GM21360 (cell line): Measurements from ENCODE around the gene NOP53.
A peak's percentile ranks its signal among the peaks of the same experiment; 100 is the strongest.
"Not testable (repeated sequence)": the region's sequence is repeated elsewhere in the genome, so short reads cannot be mapped to it uniquely, and the experiment has no call there.

Experiments
- ATAC-seq: cut with Tn5 transposase; IDR thresholded peaks from one replicate; pipeline ENCODE4 v1.9.1; 2021; ENCODE audit warnings: mild to moderate bottlenecking, moderate library complexity; ENCODE audit not compliant: unreplicated experiment

NOP53 gene

GRCh38 chr19:47771291-47771690, 25.9 kb downstream of the NOP53 start:
- not testable (repeated sequence) for ATAC-seq

DNA sequence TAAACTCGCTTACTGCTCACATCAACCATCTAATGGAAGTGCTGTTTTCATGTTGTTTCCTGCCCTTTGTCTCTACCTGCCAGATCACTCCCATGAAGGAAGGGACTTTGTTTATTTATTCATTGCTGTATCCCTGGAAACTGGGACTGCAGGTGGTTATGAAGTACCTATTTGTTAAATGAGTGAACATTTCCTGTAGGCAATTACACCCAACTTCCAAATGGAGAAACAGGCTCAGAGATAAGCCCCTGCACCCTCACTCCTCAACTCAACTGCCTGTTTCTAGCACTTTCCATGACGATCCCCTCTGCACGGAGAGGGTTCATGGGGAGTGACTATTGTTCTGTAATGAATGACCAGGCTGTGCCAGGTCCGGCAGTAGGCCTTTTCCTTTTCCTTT, 31.2 kb downstream of the NOP53 start:
- ATAC-seq, result no peak

- not testable (repeated sequence) for ATAC-seq
Measured at GRCh38 chr19:47777245-47778048, 32.1 kb downstream of the NOP53 start.

GRCh38 chr19:47778049-47778953, 33.0 kb downstream of the NOP53 start, which contains the start of gene SELENOW:
Gene SELENOW (plus strand): TSS chr19:47778703. CDS start chr19:47778786, 83 bp downstream.
- peak; percentile 62 for ATAC-seq

GRCh38 chr19:47778954-47779351, 33.6 kb downstream of the NOP53 start:
- ATAC-seq, result no peak

DNA sequence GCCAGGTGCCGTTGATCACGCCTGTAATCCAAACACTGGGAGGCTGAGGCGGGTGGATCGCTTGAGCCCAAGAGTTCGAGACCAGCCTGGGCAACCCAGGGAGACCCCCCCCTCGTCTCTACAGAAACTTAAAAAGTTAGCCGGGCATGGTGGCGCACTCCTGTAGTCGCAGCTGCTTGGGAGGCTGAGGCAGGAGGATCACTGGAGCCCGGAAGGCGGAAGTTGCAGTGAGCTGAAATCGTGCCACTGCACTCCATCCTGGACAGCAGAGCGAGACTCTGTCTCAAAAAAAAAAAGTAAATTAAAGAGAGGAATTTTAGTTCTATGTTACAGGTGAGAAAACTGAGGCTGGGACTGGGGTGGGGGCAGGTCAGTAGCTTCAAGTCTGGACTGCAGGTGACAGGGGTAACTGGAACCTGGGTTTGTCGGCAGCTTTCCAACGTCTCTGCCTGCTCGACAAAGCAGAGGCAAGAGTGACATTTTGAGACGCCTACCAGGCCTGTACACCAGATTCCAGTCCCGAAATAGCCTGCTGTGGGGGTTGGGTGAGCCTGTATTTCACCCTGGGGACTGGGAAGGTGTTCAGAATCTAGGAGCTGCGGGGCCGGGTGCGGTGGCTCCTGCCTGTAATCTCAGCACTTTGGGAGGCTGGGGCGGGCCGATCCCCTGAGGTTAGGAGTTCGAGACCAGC, 34.3 kb downstream of the NOP53 start:
- no peak for ATAC-seq

DNA sequence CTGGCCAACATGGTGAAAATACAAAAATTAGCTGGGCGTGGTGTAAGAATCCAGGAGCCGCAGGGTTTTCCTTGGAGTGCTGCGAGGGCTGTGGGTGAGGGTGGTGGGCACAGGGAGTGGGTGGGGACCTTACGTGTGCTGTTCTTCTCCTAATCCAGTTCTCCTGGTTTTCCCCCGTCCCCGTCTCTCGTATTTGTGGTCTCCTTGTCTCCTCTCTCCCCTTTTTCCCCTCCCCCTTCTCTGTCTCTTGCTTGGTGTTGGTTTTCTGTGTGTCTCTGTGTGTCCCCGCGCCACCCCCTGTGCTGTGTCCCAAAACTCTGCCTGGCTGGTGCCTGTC, 34.8 kb downstream of the NOP53 start:
- no peak for ATAC-seq

DNA sequence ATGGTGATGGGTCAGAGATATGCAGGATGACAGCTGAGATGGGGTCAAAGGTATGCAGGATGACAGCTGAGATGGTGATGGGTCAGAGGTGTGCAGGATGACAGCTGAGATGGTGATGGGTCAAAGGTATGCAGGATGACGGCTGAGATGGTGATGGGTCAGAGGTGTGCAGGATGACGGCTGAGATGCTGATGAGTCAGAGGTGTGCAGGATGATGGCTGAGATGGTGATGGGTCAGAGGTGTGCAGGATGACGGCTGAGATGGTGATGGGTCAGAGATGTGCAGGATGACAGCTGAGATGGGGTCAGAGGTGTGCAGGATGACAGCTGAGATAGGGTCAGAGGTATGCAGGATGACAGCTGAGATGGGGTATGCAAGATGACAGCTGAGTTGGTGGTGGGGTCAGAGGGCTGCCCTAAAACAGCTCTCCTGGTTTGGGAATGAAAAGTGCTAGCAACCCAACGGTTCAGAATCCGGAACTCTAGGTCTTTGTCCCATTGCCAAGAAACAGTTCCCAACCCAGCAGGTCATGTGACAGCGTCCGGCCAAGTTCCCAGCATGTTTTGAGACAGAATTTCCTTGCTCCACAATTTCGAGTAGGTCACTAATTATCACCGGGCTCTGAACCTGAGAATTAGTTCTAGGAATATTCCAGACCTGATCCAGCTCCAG, 36.4 kb downstream of the NOP53 start:
- no peak for ATAC-seq

- no peak for ATAC-seq
Measured at GRCh38 chr19:47786566-47786965, 41.2 kb downstream of the NOP53 start.

- not testable (repeated sequence) for ATAC-seq
Measured at GRCh38 chr19:47787307-47787706, 42.0 kb downstream of the NOP53 start.

GRCh38 chr19:47789811-47790210, 44.5 kb downstream of the NOP53 start:
- not testable (repeated sequence) for ATAC-seq

DNA sequence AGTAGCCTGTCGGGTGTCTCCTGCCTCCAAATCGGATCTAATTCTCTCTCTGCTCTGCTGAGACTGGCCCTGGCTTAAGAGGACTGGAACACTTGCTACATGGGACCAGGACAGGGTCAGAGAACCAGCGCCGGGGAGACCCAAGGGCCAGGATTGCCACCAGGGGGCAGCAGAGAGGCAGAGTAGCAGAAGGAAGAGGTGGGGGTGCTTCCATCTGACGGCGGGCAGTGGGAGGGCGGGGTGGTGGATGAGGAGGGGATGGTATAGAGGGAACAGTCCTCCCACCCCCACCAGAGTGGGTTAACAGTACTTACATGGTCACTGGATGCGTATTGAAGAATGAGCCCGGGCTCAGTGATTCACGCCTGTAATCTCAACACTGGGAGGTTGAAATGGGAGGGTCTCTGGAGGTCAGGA, 45.1 kb downstream of the NOP53 start:
- ATAC-seq, result no peak

- ATAC-seq, result no peak
Measured at GRCh38 chr19:47792616-47793015, 47.3 kb downstream of the NOP53 start.

GRCh38 chr19:47794526-47794925, 49.2 kb downstream of the NOP53 start:
- ATAC-seq, result no peak

DNA sequence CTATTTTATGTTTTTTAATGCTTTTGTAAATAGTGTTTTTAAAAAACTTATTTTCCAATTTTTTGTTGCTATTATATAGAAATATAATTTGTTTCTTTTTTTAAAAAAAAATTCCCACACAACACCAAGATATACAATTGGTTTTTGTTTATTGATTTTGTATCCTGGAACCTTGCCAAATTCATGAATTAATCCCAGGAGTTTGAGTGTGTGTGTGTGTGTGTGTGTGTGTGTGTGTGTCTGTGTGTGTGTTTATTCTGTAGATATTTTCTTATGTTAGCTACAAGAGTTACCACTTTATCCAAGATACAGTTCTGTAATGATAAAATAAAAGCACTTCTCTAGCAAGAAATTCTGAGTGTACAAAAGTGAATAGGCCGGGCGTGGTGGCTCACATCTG, 51.4 kb downstream of the NOP53 start:
- ATAC-seq, result no peak

GRCh38 chr19:47797996-47798903, 52.9 kb downstream of the NOP53 start:
- no peak for ATAC-seq

DNA sequence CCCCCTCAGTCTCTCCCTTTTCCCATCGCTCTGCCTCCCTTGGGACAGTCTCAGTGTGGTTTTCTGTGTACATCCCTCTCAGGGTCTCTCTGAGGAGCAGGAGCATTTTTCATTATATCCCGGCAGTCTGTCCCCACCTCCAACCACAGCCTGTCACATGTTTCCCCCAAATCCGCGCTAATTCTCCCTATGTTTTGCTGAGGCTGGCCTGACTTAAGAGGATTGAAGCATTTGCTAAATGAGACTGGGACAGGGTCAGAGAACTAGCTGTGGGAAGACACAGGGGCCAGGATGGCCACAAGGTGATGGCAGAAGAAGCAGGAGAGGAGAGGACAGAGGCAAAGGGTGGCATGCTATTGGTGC, 53.5 kb downstream of the NOP53 start:
- no peak for ATAC-seq

- no peak for ATAC-seq
Measured at GRCh38 chr19:47801270-47801669, 55.9 kb downstream of the NOP53 start.

DNA sequence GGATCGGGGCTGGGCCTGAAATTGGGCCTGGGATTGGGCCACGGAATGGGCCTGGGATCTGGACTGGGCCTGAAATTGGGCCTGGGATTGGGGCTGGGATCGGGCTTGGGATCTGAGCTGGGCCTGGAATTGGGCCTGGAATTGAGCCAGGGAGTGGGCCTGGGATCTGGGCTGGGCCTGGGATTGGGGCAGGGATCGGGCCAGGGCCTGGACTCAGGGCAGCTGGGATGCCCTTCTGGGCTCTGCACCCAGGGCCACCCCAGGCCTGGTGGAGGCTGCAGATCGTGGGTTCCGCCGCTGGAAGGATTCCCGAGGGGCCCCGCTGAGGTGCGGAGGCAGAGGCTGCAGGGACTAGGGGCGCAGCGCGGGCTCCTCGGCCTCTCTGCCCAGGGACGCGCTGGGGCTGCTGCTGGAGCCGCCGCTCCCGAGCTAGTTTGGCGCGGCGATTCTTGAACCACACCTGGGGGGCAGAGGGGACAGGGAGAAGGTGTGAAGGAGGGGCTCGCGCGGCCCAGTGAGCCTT, 57.2 kb downstream of the NOP53 start:
- ATAC-seq, result no peak

DNA sequence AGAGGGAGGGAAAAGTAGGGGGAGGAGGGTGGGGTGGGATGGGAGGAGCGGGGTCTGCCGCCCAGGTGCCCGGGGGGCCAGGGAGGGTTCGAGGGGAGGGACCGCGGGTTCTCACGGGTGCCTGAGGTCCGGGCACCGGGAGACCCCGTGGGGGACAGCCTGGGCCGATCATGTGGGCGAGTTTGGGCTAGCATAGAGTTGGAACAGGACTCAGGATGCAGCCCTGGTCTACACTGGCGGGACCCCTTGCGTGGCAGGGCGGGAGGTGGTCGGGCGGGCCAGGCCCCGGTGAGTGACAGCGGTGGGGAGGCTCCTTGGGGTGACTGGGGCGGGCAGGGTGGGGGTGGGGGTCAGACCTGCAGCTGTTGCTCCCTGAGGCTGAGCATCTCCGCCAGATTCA, 57.8 kb downstream of the NOP53 start:
- not testable (repeated sequence) for ATAC-seq
